ENCODE measurements around the gene TTC3.
"Not testable (repeated sequence)": the region's sequence is repeated elsewhere in the genome, so short reads cannot be mapped to it uniquely, and the experiment has no call there.

TTC3 gene

GRCh38 chr21:37139902-37140301 lies 66.8 kb downstream of the TTC3 start:
- no peaks in the 10 kb centered on the region for H4K20me1 ChIP-seq (ENCODE audit: insufficient read depth, low read length, poor library complexity, severe bottlenecking)
- H3K79me2 ChIP-seq (ENCODE audit: insufficient read depth, low read length): no peaks in the 10 kb centered on the region
- TF ChIP-seq CTCF (conservative IDR thresholded peaks at IDR 0.05; ENCODE audit: low read length) (no peak), EZH2phosphoT487 (IDR thresholded peaks at IDR 0.05; ENCODE audit: borderline replicate concordance) (no peak)
- H3K9me2 ChIP-seq (replicated peaks; ENCODE audit: low read depth, low read length): no peaks in the 10 kb centered on the region
- H3K4me3 ChIP-seq (ENCODE audit: low read length, poor library complexity, severe bottlenecking): no peak overlapping the region
- no peak overlapping the region for H2AFZ ChIP-seq (ENCODE audit: low read length)
- no peak overlapping the region for H3K9ac ChIP-seq (ENCODE audit: low read depth, low read length, poor library complexity, severe bottlenecking)
- H3K4me1 ChIP-seq (ENCODE audit: insufficient read depth, low read length, poor library complexity, severe bottlenecking): no peaks in the 10 kb centered on the region
- H3K4me2 ChIP-seq (ENCODE audit: low read depth, low read length, poor library complexity, severe bottlenecking): no peak overlapping the region
- no peaks in the 10 kb centered on the region for H3F3A ChIP-seq (ENCODE audit: low read depth)
- no peaks in the 10 kb centered on the region for H3K9me3 ChIP-seq (ENCODE audit: insufficient read depth, low read depth, low read length)
- peaks cover 70% of the 10 kb centered on the region; the same call in 1 of the 2 replicates for H3K36me3 ChIP-seq (ENCODE audit: insufficient read depth, low read length)
- H3K27me3 ChIP-seq (ENCODE audit: insufficient read depth, low read length, poor library complexity, severe bottlenecking): no peaks in the 10 kb centered on the region

- H3K4me2 ChIP-seq (ENCODE audit: low read depth, low read length, poor library complexity, severe bottlenecking); H3K9me3 ChIP-seq (ENCODE audit: insufficient read depth, low read depth, low read length); H3K9ac ChIP-seq (ENCODE audit: low read depth, low read length, poor library complexity, severe bottlenecking); H2AFZ ChIP-seq (ENCODE audit: low read length); H3K4me3 ChIP-seq (ENCODE audit: low read length, poor library complexity, severe bottlenecking); H3K4me1 ChIP-seq (ENCODE audit: insufficient read depth, low read length, poor library complexity, severe bottlenecking); H4K20me1 ChIP-seq (ENCODE audit: insufficient read depth, low read length, poor library complexity, severe bottlenecking); H3K9me2 ChIP-seq (replicated peaks; ENCODE audit: low read depth, low read length); H3F3A ChIP-seq (ENCODE audit: low read depth); H3K79me2 ChIP-seq (ENCODE audit: insufficient read depth, low read length); H3K27me3 ChIP-seq (ENCODE audit: insufficient read depth, low read length, poor library complexity, severe bottlenecking): not testable (repeated sequence)
- peaks cover 67% of the 10 kb centered on the region; the same call in 1 of the 2 replicates for H3K36me3 ChIP-seq (ENCODE audit: insufficient read depth, low read length)
These were observed 70.3 kb downstream of the TTC3 start for GRCh38 chr21:37143392-37143791.

- H3K4me3 ChIP-seq (ENCODE audit: low read length, poor library complexity, severe bottlenecking): no peak overlapping the region
- H3K9me3 ChIP-seq (ENCODE audit: insufficient read depth, low read depth, low read length): no peaks in the 10 kb centered on the region
- no peaks in the 10 kb centered on the region for H3F3A ChIP-seq (ENCODE audit: low read depth)
- no peaks in the 10 kb centered on the region for H3K79me2 ChIP-seq (ENCODE audit: insufficient read depth, low read length)
- H4K20me1 ChIP-seq (ENCODE audit: insufficient read depth, low read length, poor library complexity, severe bottlenecking): no peaks in the 10 kb centered on the region
- H3K9me2 ChIP-seq (replicated peaks; ENCODE audit: low read depth, low read length): no peaks in the 10 kb centered on the region
- H3K4me2 ChIP-seq (ENCODE audit: low read depth, low read length, poor library complexity, severe bottlenecking): no peak overlapping the region
- no peak for TF ChIP-seq CTCF (conservative IDR thresholded peaks at IDR 0.05; ENCODE audit: low read length)
- TF ChIP-seq EZH2phosphoT487 (IDR thresholded peaks at IDR 0.05; ENCODE audit: borderline replicate concordance): no peak
- no peak overlapping the region for H2AFZ ChIP-seq (ENCODE audit: low read length)
- no peak overlapping the region for H3K9ac ChIP-seq (ENCODE audit: low read depth, low read length, poor library complexity, severe bottlenecking)
- H3K4me1 ChIP-seq (ENCODE audit: insufficient read depth, low read length, poor library complexity, severe bottlenecking): no peaks in the 10 kb centered on the region
- no peaks in the 10 kb centered on the region for H3K27me3 ChIP-seq (ENCODE audit: insufficient read depth, low read length, poor library complexity, severe bottlenecking)
- peaks cover 58% of the 10 kb centered on the region; the same call in 1 of the 2 replicates for H3K36me3 ChIP-seq (ENCODE audit: insufficient read depth, low read length)
These were observed 72.6 kb downstream of the TTC3 start for GRCh38 chr21:37145635-37146111.
